ENCODE measurements around the gene TPCN1. TPM values are rescaled to one million over a fixed set of nuclear protein-coding genes. Genes with fewer than 3 reads are reported as not detected.

TPCN1 gene
- total and polyA plus RNA-seq, 2 of the 13 experiments (the other 11 are each of a cell fraction or from before 2014, with no cell fraction given): 8.0 to 26.8 TPM

- TF ChIP-seq, protein P1, sequence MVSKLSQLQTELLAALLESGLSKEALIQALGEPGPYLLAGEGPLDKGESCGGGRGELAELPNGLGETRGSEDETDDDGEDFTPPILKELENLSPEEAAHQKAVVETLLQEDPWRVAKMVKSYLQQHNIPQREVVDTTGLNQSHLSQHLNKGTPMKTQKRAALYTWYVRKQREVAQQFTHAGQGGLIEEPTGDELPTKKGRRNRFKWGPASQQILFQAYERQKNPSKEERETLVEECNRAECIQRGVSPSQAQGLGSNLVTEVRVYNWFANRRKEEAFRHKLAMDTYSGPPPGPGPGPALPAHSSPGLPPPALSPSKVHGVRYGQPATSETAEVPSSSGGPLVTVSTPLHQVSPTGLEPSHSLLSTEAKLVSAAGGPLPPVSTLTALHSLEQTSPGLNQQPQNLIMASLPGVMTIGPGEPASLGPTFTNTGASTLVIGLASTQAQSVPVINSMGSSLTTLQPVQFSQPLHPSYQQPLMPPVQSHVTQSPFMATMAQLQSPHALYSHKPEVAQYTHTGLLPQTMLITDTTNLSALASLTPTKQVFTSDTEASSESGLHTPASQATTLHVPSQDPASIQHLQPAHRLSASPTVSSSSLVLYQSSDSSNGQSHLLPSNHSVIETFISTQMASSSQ (IDR thresholded peaks at IDR 0.05; ENCODE audit: low read depth): no peak
- TF ChIP-seq, protein P1 (CRISPR knock-in tag; IDR thresholded peaks at IDR 0.05; ENCODE audit: borderline replicate concordance): 0 out of 2 replicates have a peak, but pooled peaks have one; percentile 10
- TF ChIP-seq, protein P2, sequence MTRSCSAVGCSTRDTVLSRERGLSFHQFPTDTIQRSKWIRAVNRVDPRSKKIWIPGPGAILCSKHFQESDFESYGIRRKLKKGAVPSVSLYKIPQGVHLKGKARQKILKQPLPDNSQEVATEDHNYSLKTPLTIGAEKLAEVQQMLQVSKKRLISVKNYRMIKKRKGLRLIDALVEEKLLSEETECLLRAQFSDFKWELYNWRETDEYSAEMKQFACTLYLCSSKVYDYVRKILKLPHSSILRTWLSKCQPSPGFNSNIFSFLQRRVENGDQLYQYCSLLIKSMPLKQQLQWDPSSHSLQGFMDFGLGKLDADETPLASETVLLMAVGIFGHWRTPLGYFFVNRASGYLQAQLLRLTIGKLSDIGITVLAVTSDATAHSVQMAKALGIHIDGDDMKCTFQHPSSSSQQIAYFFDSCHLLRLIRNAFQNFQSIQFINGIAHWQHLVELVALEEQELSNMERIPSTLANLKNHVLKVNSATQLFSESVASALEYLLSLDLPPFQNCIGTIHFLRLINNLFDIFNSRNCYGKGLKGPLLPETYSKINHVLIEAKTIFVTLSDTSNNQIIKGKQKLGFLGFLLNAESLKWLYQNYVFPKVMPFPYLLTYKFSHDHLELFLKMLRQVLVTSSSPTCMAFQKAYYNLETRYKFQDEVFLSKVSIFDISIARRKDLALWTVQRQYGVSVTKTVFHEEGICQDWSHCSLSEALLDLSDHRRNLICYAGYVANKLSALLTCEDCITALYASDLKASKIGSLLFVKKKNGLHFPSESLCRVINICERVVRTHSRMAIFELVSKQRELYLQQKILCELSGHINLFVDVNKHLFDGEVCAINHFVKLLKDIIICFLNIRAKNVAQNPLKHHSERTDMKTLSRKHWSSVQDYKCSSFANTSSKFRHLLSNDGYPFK (CRISPR knock-in tag; IDR thresholded peaks at IDR 0.05; ENCODE audit: borderline replicate concordance): peak; percentile 38; the same call in 1 of the 2 replicates
- no peak for TF ChIP-seq PAX8 (CRISPR knock-in tag; IDR thresholded peaks at IDR 0.05; ENCODE audit: borderline replicate concordance)
- TF ChIP-seq CEBPZ (IDR thresholded peaks at IDR 0.05; ENCODE audit: low read length): no peak
- TF ChIP-seq ZNF800 (CRISPR knock-in tag; IDR thresholded peaks at IDR 0.05): 0 out of 2 replicates have a peak, but pooled peaks have one; percentile 35
- TF ChIP-seq IRF2 (CRISPR knock-in tag; IDR thresholded peaks at IDR 0.05): no peak
- TF ChIP-seq, protein P3, sequence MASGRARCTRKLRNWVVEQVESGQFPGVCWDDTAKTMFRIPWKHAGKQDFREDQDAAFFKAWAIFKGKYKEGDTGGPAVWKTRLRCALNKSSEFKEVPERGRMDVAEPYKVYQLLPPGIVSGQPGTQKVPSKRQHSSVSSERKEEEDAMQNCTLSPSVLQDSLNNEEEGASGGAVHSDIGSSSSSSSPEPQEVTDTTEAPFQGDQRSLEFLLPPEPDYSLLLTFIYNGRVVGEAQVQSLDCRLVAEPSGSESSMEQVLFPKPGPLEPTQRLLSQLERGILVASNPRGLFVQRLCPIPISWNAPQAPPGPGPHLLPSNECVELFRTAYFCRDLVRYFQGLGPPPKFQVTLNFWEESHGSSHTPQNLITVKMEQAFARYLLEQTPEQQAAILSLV (CRISPR knock-in tag; IDR thresholded peaks at IDR 0.05; ENCODE audit: borderline replicate concordance): no peak
- TF ChIP-seq, protein P4, sequence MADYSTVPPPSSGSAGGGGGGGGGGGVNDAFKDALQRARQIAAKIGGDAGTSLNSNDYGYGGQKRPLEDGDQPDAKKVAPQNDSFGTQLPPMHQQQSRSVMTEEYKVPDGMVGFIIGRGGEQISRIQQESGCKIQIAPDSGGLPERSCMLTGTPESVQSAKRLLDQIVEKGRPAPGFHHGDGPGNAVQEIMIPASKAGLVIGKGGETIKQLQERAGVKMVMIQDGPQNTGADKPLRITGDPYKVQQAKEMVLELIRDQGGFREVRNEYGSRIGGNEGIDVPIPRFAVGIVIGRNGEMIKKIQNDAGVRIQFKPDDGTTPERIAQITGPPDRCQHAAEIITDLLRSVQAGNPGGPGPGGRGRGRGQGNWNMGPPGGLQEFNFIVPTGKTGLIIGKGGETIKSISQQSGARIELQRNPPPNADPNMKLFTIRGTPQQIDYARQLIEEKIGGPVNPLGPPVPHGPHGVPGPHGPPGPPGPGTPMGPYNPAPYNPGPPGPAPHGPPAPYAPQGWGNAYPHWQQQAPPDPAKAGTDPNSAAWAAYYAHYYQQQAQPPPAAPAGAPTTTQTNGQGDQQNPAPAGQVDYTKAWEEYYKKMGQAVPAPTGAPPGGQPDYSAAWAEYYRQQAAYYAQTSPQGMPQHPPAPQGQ (CRISPR knock-in tag; IDR thresholded peaks at IDR 0.05; ENCODE audit: borderline replicate concordance): no peak
These were observed 25.3 kb downstream of the TPCN1 start (continued) for GRCh38 chr12:113246478-113247122.
